OCI-LY1 (cell line): ENCODE measurements around the gene PTPRM.

Experiments
- EZH2 ChIP-seq: fragments of 200-600 bp; sonication (generic), shearing (Covaris generic); IDR thresholded peaks from 2 replicates; pipeline ENCODE4 v1.8.0; 2017; ENCODE audit warnings: borderline replicate concordance, mixed run types, mild to moderate bottlenecking, antibody characterized with exemption, low read length, moderate library complexity, mixed read lengths
- TF ChIP-seq, protein P1 (sequence below): fragments of 200-600 bp; sonication (generic), shearing (Covaris generic); IDR thresholded peaks from 2 replicates; pipeline ENCODE4 v1.5.1; 2017; ENCODE audit warnings: mild to moderate bottlenecking, antibody characterized with exemption, low read length, moderate library complexity, mixed read lengths

DNA sequence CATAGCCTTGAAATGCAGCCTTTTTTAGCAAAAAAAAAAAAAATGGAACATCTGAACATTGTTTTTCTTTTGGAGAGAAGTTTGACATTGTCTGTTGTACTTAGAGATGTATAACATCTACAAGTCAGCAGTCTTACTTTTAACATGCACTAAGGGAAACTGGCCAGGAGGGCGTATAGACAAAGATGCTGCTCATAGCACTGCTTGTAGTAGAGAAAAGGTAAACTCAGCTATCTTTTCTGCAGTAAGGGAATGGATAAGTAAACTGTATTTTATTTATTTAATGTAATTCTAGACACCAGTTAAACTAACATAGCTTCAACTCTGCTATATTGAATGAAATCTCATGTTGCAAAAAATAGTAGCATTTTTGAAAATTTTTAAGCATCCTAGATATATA, 489.6 kb downstream of the PTPRM start:
- TF ChIP-seq EZH2: no peak
- TF ChIP-seq, protein P1, sequence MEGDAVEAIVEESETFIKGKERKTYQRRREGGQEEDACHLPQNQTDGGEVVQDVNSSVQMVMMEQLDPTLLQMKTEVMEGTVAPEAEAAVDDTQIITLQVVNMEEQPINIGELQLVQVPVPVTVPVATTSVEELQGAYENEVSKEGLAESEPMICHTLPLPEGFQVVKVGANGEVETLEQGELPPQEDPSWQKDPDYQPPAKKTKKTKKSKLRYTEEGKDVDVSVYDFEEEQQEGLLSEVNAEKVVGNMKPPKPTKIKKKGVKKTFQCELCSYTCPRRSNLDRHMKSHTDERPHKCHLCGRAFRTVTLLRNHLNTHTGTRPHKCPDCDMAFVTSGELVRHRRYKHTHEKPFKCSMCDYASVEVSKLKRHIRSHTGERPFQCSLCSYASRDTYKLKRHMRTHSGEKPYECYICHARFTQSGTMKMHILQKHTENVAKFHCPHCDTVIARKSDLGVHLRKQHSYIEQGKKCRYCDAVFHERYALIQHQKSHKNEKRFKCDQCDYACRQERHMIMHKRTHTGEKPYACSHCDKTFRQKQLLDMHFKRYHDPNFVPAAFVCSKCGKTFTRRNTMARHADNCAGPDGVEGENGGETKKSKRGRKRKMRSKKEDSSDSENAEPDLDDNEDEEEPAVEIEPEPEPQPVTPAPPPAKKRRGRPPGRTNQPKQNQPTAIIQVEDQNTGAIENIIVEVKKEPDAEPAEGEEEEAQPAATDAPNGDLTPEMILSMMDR: no peak
